Mesendoderm (in vitro differentiated cells): ENCODE results near the gene FAM177A1. TPM values are rescaled to one million over a fixed set of nuclear protein-coding genes. Genes with fewer than 3 reads are reported as not detected.

Experiments used
- DNase-seq: peaks from one replicate; pipeline ENCODE4 v3.0.0; 2013
- H2AK5ac ChIP-seq: 2 replicates; pipeline ENCODE4 v1.6.1; 2013; ENCODE audit warnings: low read length, inconsistent platforms
- H2BK120ac ChIP-seq: 2 replicates; pipeline ENCODE4 v1.6.1; 2013; ENCODE audit warnings: low read depth, mild to moderate bottlenecking, low read length, moderate library complexity, mixed read lengths
- H2BK15ac ChIP-seq: replicated peaks from 2 replicates; pipeline ENCODE4 v1.6.1; 2013; ENCODE audit warnings: low read depth, mild to moderate bottlenecking, moderate library complexity
- H2BK5ac ChIP-seq: 2 replicates; pipeline ENCODE4 v1.6.1; 2013; ENCODE audit warnings: low read length, inconsistent platforms
- H3K18ac ChIP-seq: 2 replicates; pipeline ENCODE4 v1.6.1; 2013; ENCODE audit warnings: mild to moderate bottlenecking, low read length, mixed read lengths
- H3K23ac ChIP-seq: one replicate; pipeline ENCODE4 v1.6.1; 2013; ENCODE audit warnings: low read length
- H3K27ac ChIP-seq: 2 replicates; pipeline ENCODE4 v1.5.1; 2013; ENCODE audit warnings: low read depth, mild to moderate bottlenecking, inconsistent platforms, low read length, moderate library complexity
- H3K27me3 ChIP-seq: 2 replicates; pipeline ENCODE4 v1.6.1; 2013; ENCODE audit warnings: low read length, control low read depth, mild to moderate bottlenecking, inconsistent platforms; ENCODE audit not compliant: insufficient read depth, poor library complexity
- H3K36me3 ChIP-seq: 2 replicates; pipeline ENCODE4 v1.6.1; 2013; ENCODE audit warnings: low read length, inconsistent platforms; ENCODE audit not compliant: control insufficient read depth, insufficient read depth
- H3K4ac ChIP-seq: one replicate; pipeline ENCODE4 v1.6.1; 2013; ENCODE audit warnings: low read depth, mild to moderate bottlenecking, low read length, moderate library complexity
- H3K4me1 ChIP-seq: 2 replicates; pipeline ENCODE4 v1.6.1; 2013; ENCODE audit warnings: low read depth, low read length, inconsistent platforms; ENCODE audit not compliant: control insufficient read depth
- H3K4me2 ChIP-seq: 2 replicates; pipeline ENCODE4 v1.6.1; 2013; ENCODE audit warnings: low read length
- H3K4me3 ChIP-seq: 2 replicates; pipeline ENCODE4 v1.5.1; 2013; ENCODE audit warnings: mild to moderate bottlenecking, low read length
- H3K56ac ChIP-seq: one replicate; pipeline ENCODE4 v1.6.1; 2013; ENCODE audit warnings: low read length
- H3K79me1 ChIP-seq: 2 replicates; pipeline ENCODE4 v1.6.1; 2013; ENCODE audit warnings: low read length, inconsistent platforms
- H3K79me2 ChIP-seq: 2 replicates; pipeline ENCODE4 v1.6.1; 2013; ENCODE audit warnings: mild to moderate bottlenecking, low read length; ENCODE audit not compliant: control insufficient read depth, insufficient read depth
- H3K9ac ChIP-seq: 2 replicates; pipeline ENCODE4 v1.6.1; 2013; ENCODE audit warnings: low read length, inconsistent platforms
- H4K5ac ChIP-seq: one replicate; pipeline ENCODE4 v1.6.1; 2013; ENCODE audit warnings: low read length
- H4K8ac ChIP-seq: one replicate; pipeline ENCODE4 v1.6.1; 2013; ENCODE audit warnings: low read depth, mild to moderate bottlenecking, control low read depth, low read length, moderate library complexity
- WGBS: extraction: QIAGEN DNeasy Blood & Tissue Kit; methylation state at CpG from one replicate; pipeline ENCODE4 v1.1.7; 2013; ENCODE audit warnings: low lambda C conversion rate, missing lambda C conversion rate; ENCODE audit not compliant: insufficient coverage; ENCODE audit errors: extremely low coverage; 5-methylcytosine and 5-hydroxymethylcytosine counted together
- polyA plus RNA-seq, 2 experiments: library from polyadenylated mRNA; stranded (reverse); fragments of 200-250 nt; gene quantifications; one replicate each; pipeline ENCODE4 v1.2.3, GENCODE V29; 2013

The FAM177A1 gene
- polyA plus RNA-seq (2013, experiment 1 of 2) = 75.7 TPM
- 74.3 TPM for polyA plus RNA-seq (2013, experiment 2 of 2)

GRCh38 chr14:35046048-35046750, at the start of gene FAM177A1:
Gene FAM177A1 (plus strand): TSS chr14:35046272. CDS start chr14:35046464, 192 bp downstream.
- H3K79me1 ChIP-seq = peaks cover 4% of the 10 kb centered on the region
- WGBS = no CpG with 5 or more reads among the region's 77 CpGs

GRCh38 chr14:34997762-34998161, 48.3 kb upstream of the FAM177A1 start:
- no peak overlapping the region for H4K5ac ChIP-seq
- no peak overlapping the region for H3K4me2 ChIP-seq
- H3K36me3 ChIP-seq = no peaks in the 10 kb centered on the region
- no peak overlapping the region for H3K4me3 ChIP-seq
- no peak overlapping the region for H2BK120ac ChIP-seq
- peak; percentile 32 for DNase-seq
- no peak overlapping the region for H4K8ac ChIP-seq
- peaks cover 2% of the 10 kb centered on the region for H3K79me2 ChIP-seq
- WGBS = 100% methylated on average over 1 of the region's 3 CpGs
- no peak overlapping the region for H2BK5ac ChIP-seq
- H3K9ac ChIP-seq = no peak overlapping the region
- no peak overlapping the region for H2BK15ac ChIP-seq
- no peak overlapping the region for H3K4ac ChIP-seq
- peaks cover 2% of the 10 kb centered on the region for H3K79me1 ChIP-seq
- no peak overlapping the region for H3K27ac ChIP-seq
- H3K27me3 ChIP-seq = no peaks in the 10 kb centered on the region
- H2AK5ac ChIP-seq = no peak overlapping the region
- no peak overlapping the region for H3K56ac ChIP-seq
- no peak overlapping the region for H3K18ac ChIP-seq
- H3K4me1 ChIP-seq = no peaks in the 10 kb centered on the region
- H3K23ac ChIP-seq = no peak overlapping the region

More at GRCh38 chr14:35046048-35046750, at the start of gene FAM177A1:
- DNase-seq = peak; percentile 98
- H3K36me3 ChIP-seq = no peaks in the 10 kb centered on the region
- no peaks in the 10 kb centered on the region for H3K27me3 ChIP-seq
- H4K8ac ChIP-seq = no peak within 1 kb of the TSS
- no peak within 1 kb of the TSS for H2AK5ac ChIP-seq
- H3K56ac ChIP-seq = peak within 1 kb of the TSS; percentile 99
- H2BK5ac ChIP-seq = peak within 1 kb of the TSS; percentile 79
- peaks cover 8% of the 10 kb centered on the region for H3K79me2 ChIP-seq
- peak within 1 kb of the TSS; percentile 74 for H3K27ac ChIP-seq
- H2BK15ac ChIP-seq = no peak within 1 kb of the TSS
- H3K4ac ChIP-seq = peak within 1 kb of the TSS; percentile 38
- H3K23ac ChIP-seq = peak within 1 kb of the TSS; percentile 95
- H3K18ac ChIP-seq = peak within 1 kb of the TSS; percentile 54
- H3K9ac ChIP-seq = peak within 1 kb of the TSS; percentile 97
- H4K5ac ChIP-seq = no peak within 1 kb of the TSS
- H3K4me3 ChIP-seq = peak within 1 kb of the TSS; percentile 92
- H2BK120ac ChIP-seq = no peak within 1 kb of the TSS
- H3K4me1 ChIP-seq = no peaks in the 10 kb centered on the region
- H3K4me2 ChIP-seq = peak within 1 kb of the TSS; percentile 86

GRCh38 chr14:34999500-34999899, 46.6 kb upstream of the FAM177A1 start:
- H2BK5ac ChIP-seq = no peak overlapping the region
- H3K36me3 ChIP-seq = no peaks in the 10 kb centered on the region
- H3K23ac ChIP-seq = no peak overlapping the region
- no peak overlapping the region for H3K4ac ChIP-seq
- H3K56ac ChIP-seq = no peak overlapping the region
- no peak overlapping the region for H2BK120ac ChIP-seq
- DNase-seq = no peak
- H4K8ac ChIP-seq = no peak overlapping the region
- H3K27me3 ChIP-seq = no peaks in the 10 kb centered on the region
- H3K79me2 ChIP-seq = no peaks in the 10 kb centered on the region
- no peaks in the 10 kb centered on the region for H3K4me1 ChIP-seq
- WGBS = no CpG with 5 or more reads among the region's 3 CpGs
- H3K9ac ChIP-seq = no peak overlapping the region
- H3K79me1 ChIP-seq = no peaks in the 10 kb centered on the region
- H3K27ac ChIP-seq = no peak overlapping the region
- no peak overlapping the region for H2BK15ac ChIP-seq
- no peak overlapping the region for H4K5ac ChIP-seq
- no peak overlapping the region for H2AK5ac ChIP-seq
- H3K4me2 ChIP-seq = no peak overlapping the region
- H3K4me3 ChIP-seq = no peak overlapping the region
- H3K18ac ChIP-seq = no peak overlapping the region

- H3K27me3 ChIP-seq = no peaks in the 10 kb centered on the region
- DNase-seq = no peak
- no peak overlapping the region for H4K5ac ChIP-seq
- H2BK5ac ChIP-seq = no peak overlapping the region
- no peak overlapping the region for H4K8ac ChIP-seq
- H3K23ac ChIP-seq = no peak overlapping the region
- H2BK15ac ChIP-seq = no peak overlapping the region
- no peak overlapping the region for H3K4ac ChIP-seq
- no peak overlapping the region for H2AK5ac ChIP-seq
- no peak overlapping the region for H3K56ac ChIP-seq
- H3K36me3 ChIP-seq = no peaks in the 10 kb centered on the region
- H3K79me2 ChIP-seq = no peaks in the 10 kb centered on the region
- no peak overlapping the region for H3K9ac ChIP-seq
- no CpG with 5 or more reads among the region's 2 CpGs for WGBS
- H3K79me1 ChIP-seq = no peaks in the 10 kb centered on the region
- no peak overlapping the region for H3K4me3 ChIP-seq
- H3K18ac ChIP-seq = no peak overlapping the region
- H3K27ac ChIP-seq = no peak overlapping the region
- no peaks in the 10 kb centered on the region for H3K4me1 ChIP-seq
- no peak overlapping the region for H2BK120ac ChIP-seq
- no peak overlapping the region for H3K4me2 ChIP-seq
Observed at GRCh38 chr14:35001621-35002020, 44.5 kb upstream of the FAM177A1 start.

GRCh38 chr14:35004839-35005238, 41.2 kb upstream of the FAM177A1 start:
- WGBS = no CpG with 5 or more reads among the region's 1 CpG
- H3K36me3 ChIP-seq = no peaks in the 10 kb centered on the region
- DNase-seq = no peak

More at GRCh38 chr14:35004839-35005238, 41.2 kb upstream of the FAM177A1 start:
- H2BK120ac ChIP-seq = no peak overlapping the region
- H3K79me2 ChIP-seq = no peaks in the 10 kb centered on the region
- H3K27ac ChIP-seq = no peak overlapping the region
- H3K9ac ChIP-seq = no peak overlapping the region
- H3K23ac ChIP-seq = no peak overlapping the region
- no peak overlapping the region for H3K4me2 ChIP-seq
- no peak overlapping the region for H2BK15ac ChIP-seq
- H2AK5ac ChIP-seq = no peak overlapping the region
- H2BK5ac ChIP-seq = no peak overlapping the region
- no peaks in the 10 kb centered on the region for H3K79me1 ChIP-seq
- no peak overlapping the region for H4K8ac ChIP-seq
- no peaks in the 10 kb centered on the region for H3K27me3 ChIP-seq
- no peak overlapping the region for H3K18ac ChIP-seq
- no peaks in the 10 kb centered on the region for H3K4me1 ChIP-seq
- no peak overlapping the region for H3K4ac ChIP-seq
- H4K5ac ChIP-seq = no peak overlapping the region
- no peak overlapping the region for H3K56ac ChIP-seq
- H3K4me3 ChIP-seq = no peak overlapping the region
